ENCODE results near the gene ALDH3A1.

DNA sequence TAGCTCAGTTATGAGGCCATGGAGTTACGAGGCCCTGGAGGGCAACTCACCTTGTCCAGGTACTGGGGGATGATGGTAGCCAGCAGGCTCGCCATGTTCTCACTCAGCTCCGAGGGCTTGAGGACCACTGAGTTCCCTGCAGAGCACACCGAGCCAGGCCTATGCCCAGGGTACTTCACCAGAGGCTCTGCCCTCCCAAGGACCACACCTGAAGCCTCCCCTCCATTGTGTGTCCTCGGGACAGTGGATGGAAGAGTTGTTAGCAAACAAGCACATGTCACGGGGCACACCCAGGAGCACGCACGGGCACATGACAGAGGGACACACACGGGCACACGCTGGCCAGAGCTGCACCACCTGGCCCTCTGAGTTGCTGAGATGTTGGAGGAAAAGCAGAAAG, 5.6 kb downstream of the ALDH3A1 start:
- TF ChIP-seq CTCF (IDR thresholded peaks at IDR 0.05) (no peak), ZFX (IDR thresholded peaks at IDR 0.05; ENCODE audit: borderline replicate concordance) (no peak)
